TTC549 (cell line): ENCODE data around the gene SUFU.

ENCODE experiments used
- FAIRE-seq: peaks from 2 replicates; lab custom pipeline; 2012; peaks lifted over from hg19 to GRCh38; lab: Jason Lieb, UNC

SUFU gene

GRCh38 chr10:102597131-102597991 is 93.6 kb downstream of the SUFU start:
- FAIRE-seq: no peak

DNA sequence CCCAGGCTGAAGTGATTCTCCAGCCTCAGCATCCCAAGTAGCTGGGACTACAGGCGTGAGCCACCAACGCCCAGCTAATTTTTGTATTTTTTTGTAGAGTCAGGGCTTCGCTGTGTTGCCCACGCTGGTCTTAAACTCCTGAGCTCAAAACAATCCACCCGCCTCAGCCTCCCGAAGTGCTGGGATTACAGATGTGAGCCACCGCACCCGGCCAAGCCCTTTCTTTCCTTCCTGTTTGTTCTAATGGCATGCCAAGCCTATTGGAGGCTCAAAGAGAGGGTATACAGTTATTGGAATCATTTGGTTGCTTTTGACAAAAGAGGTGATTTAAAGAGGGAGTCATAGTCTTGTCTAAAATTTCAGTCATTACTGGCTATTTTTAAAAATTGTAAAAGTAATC is 94.5 kb downstream of the SUFU start:
- no peak for FAIRE-seq

- no peak for FAIRE-seq
Measured at GRCh38 chr10:102599565-102600327, 96.0 kb downstream of the SUFU start.

- FAIRE-seq: no peak
Measured at GRCh38 chr10:102600816-102601215, 97.0 kb downstream of the SUFU start.

- no peak for FAIRE-seq
Measured at GRCh38 chr10:102601639-102602038, 97.9 kb downstream of the SUFU start.

DNA sequence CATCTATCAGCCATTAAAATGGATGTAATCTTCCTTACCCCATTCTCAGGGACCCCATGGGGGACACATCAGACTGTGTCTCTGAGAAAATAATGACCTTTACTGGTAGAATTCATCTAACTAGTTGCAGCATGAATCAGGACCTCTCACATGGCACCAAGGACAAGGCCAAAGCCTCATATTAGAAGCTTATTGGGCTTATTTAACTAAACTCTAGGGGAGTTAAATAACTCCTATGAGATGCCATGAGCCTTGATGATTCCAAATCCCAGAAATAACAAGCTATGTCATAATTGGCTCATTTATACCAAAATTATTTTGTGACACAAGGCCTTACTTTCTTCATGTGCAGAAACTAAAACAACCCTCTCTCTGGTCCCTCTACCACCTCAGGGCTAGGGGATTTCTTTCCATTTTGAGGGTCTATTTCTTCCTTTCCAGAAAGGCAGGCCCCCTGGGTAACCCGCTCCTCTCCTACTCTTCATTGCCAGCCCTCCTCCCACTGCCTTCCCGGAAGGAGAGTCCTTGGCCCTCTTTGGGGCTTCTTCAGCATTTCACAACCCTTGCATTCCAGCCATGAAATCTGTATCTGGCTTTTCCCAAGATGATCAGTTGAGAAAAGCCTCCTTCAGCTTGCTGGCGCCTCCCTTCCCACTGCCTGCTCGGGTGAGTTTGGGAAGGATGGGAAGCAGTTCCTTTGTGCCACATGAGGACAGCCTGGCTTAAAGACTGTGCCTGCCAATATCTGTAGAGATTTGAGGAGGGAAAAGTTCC is 98.7 kb downstream of the SUFU start:
- FAIRE-seq: no peak

GRCh38 chr10:102603946-102604345 is 100.2 kb downstream of the SUFU start:
- FAIRE-seq: no peak

GRCh38 chr10:102604439-102604841 is 100.7 kb downstream of the SUFU start:
- FAIRE-seq: no peak

DNA sequence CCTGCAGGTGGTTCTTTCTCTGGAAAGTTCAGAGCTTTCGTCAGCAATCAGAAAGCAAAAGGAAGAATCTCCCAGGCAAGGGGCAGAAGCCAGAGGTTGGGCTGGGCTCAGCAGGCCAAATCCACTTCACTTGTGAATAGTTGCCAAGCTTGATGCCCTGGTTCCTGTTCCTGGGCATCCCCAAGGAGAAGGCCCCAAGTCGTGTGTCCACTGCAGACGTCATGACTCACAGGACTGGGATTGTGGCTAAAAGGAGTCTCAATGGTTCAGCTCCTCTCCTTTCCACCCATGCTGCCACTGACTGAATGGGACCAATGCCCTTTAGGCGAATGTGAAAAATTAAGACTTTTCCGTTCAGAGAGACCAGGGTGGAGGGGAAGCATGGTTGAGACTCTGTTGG is 101.9 kb downstream of the SUFU start:
- FAIRE-seq: no peak

GRCh38 chr10:102608487-102608886 is 104.7 kb downstream of the SUFU start:
- FAIRE-seq: no peak

- FAIRE-seq: no peak
Measured at GRCh38 chr10:102610441-102610887, 106.7 kb downstream of the SUFU start.

DNA sequence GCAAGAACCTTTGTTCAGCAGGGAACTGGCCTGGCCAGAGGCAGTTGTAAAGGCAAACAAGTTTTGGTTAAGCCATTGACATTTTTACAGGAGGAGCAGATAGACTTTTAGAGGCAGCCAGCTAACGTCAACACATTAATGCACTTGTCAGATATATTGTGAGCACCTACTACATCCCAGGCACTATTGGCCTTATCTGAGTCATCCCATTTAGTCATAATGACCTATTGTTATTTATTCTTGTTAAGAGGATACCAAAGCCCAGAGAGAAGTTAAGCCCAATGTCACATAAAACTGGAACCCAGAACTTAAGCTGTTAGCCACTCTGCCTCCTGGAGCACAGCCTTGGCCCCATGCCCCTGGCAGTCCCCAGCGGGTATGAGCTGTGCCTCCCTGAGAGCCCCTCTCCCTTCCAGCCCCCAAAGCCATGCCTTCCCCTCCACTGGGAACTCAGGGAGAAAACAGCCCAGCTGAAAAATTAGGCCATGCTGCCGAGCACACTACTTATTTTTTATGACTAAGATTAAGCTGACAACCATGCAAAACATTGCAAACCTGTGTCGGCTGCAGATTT is 107.8 kb downstream of the SUFU start:
- no peak for FAIRE-seq

DNA sequence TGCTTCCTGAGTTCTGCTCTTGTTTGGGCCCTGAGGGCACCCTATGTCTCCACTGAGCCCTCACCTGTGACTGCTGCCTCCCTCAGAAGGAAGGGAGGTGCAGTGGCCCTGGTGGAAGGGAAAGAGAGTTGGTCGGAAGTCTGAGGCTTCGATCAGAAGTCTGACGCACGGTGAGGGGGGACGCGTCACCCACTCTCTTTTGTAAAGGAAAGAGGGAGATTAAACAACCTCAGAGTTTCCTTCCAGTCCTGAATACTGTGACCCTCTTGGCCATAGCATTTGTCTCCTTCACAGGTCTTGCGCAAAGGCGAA is 109.1 kb downstream of the SUFU start:
- no peak for FAIRE-seq

- no peak for FAIRE-seq
Measured at GRCh38 chr10:102613286-102613685, 109.5 kb downstream of the SUFU start.

DNA sequence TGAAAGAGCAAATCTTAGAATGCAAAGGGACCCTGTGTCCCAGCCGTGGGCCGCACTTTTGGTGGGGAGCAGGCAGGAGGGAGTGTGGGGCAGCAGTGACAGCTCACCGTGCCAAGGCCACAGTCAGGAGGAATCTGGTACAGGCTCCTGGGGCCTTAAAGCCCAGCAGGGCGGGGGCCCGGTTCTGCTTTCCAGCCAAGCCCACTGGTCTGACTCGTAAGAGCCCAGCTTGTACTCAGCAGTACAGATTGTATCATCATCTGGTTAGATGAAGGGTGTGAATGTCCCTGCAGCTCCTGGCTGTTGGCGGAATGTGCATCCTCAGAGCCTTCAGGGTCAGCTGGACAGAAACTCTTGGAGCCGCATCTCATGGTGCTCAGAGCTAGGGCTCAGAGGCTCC is 110.0 kb downstream of the SUFU start:
- FAIRE-seq: no peak

GRCh38 chr10:102614888-102615287 is 111.1 kb downstream of the SUFU start:
- FAIRE-seq: no peak

DNA sequence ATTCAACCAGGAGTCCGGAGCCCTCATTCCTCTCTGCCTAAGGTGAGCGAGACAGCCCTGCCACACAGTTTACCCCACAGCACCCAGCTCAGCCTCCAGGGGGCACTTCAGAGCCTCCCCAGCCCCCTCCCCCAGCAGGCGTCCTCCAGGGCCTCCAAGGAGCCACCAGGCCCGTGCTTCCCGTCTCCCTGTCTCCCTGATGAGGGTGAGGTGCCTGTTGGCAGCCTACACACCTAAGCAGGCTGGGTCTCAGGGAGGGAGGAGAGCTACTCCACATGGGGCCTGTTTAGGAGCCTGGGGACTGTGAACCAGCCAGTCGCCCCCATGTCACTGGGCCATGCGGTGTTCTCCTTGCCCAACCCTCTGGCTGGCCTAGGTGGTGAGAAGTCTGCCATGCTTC is 111.6 kb downstream of the SUFU start:
- FAIRE-seq: no peak

GRCh38 chr10:102616066-102616770 is 112.4 kb downstream of the SUFU start:
- no peak for FAIRE-seq

DNA sequence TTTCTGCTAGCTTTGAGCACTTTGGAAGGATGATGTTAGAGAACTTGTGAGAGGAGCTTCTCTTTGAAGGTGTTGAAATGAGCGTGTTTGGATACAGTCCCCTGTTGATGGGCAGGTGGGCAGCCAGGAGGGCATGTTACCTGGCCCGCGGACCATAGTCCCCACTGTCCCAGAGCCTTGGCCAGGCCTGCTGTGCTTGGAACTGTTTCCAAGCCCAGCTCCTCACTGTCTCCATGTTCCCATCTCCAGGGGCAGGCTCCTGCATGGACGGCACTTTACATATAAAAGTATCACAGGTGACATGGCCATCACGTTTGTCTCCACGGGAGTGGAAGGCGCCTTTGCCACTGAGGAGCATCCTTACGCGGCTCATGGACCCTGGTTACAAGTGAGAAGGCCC is 113.3 kb downstream of the SUFU start:
- no peak for FAIRE-seq

- FAIRE-seq: no peak
Measured at GRCh38 chr10:102617816-102618215, 114.0 kb downstream of the SUFU start.

GRCh38 chr10:102619281-102619981 is 115.7 kb downstream of the SUFU start:
- FAIRE-seq: no peak
